ENCODE results near the gene GPRC5B.

The GPRC5B gene

GRCh38 chr16:19872935-19873334, 11.7 kb downstream of the GPRC5B start:
- DNase-seq, result no peak

- no peak for DNase-seq
Measured at GRCh38 chr16:19872179-19872863, 12.3 kb downstream of the GPRC5B start.

- DNase-seq, result no peak
Measured at GRCh38 chr16:19871721-19872120, 12.9 kb downstream of the GPRC5B start.

- DNase-seq, result no peak
Measured at GRCh38 chr16:19868421-19868820, 16.2 kb downstream of the GPRC5B start.

DNA sequence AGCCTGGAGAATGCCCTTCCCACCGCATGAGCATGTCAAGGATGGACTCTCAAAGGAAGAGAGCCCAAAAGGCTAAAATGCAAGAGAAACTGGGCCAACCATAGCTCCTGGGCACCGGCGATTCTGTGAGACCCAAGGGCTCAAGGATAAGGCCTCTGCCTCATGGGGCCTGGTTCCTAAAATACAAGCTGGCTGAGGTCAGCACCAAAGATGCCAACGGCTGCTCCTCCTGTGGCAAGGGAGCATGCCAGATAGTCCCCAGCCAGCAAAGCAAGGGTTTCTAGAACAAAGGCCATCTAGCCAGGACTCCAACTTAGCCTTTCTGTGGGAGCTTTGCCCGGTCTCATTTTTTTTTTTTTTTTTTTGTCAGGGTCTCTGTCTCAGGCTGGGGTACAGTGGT, 20.1 kb downstream of the GPRC5B start:
- DNase-seq, result no peak

DNA sequence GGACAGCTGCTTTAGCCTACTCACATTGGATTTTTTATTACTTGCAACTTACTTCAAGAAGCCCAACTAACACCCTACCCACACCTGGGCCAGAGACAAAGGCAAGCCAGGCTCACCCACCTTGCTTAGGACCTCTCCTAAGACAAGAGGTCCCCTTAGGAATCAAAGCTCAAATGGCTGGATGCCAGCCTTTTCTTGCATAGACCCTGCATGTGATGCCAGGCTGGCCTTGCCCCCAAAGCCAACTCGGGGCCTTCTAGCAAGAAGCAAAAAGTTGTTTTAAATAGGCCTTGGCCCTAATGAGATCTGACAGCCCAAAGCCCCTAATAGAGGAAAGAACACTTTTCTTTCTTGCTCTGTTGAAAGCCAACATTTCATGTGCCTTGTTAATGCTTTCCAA, 20.7 kb downstream of the GPRC5B start:
- DNase-seq, result no peak

- no peak for DNase-seq
Measured at GRCh38 chr16:19861811-19862327, 22.8 kb downstream of the GPRC5B start.

GRCh38 chr16:19861133-19861532, 23.5 kb downstream of the GPRC5B start:
- DNase-seq, result no peak

- DNase-seq, result no peak
Measured at GRCh38 chr16:19860166-19861041, 24.2 kb downstream of the GPRC5B start.

DNA sequence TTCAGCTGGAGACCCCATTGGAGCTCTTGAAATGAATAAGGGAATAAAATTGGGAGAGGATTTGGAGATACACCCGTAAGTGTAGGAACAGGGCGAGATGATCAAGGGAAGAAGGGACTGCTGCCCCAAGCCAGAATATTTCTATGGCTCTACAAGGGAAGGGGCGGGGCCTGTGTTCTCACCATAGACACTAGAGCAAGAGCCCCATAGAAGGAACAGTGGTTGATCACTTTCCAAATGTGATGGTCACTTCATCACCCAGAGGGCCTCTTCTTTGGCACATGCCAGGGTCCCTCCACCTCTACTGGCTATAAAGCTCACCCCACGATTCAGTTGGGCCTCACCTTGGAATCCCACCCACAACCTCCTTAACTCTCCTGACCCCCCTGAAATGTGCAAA, 25.0 kb downstream of the GPRC5B start:
- DNase-seq, result no peak

DNA sequence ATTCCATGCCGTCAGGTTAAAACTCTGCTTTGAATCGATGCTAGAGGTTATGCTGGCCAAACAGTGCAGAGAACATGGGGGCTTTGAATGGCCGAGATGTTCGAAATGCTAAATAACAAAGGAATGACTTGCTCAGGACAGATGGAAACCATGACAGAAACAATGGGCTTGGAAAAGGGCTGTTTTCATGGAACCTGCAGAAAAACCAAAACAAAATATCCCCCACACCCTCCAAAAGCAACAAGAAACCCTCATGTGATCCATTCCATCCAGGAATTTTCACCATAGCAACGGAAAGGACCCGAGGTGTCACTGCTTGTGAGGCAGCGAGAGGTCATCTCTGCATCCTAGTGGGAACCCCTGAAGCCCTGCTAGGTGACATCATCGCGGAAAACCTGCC, 25.5 kb downstream of the GPRC5B start:
- no peak for DNase-seq

DNA sequence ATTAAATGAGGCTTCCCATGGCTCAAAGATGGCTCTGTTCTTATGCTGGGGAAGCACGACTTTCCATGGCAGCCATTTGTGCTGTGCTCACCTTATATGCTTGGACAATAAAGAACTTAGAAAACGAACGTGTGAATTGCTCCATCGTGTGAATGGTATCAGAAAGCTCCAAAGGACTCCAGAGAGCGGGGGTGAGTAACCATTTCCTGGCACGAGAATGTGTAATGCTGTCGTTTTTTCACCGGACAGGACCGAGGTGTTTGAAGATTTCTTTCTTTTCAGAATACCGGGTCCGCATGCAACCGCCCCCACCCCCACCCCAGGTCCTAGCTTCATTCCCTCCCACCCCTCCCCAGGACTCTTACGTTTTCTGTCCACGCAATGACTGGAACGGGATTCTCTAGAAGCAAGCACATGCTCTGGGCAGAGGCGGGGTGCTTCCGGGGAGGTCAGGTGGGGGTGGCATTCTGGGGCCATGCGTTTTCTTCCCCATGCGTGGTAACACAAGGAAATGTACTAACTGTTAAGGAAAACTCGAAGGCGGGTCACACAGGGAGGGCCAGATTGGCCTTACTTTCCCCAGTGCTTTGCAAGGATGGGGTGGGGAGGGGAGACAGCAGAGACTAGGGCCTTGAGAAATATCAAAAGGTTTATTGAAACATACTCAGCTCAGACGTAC, 26.2 kb downstream of the GPRC5B start:
- no peak for DNase-seq

- no peak for DNase-seq
Measured at GRCh38 chr16:19857593-19858339, 26.9 kb downstream of the GPRC5B start.

- no peak for DNase-seq
Measured at GRCh38 chr16:19856120-19856519, 28.5 kb downstream of the GPRC5B start.

GRCh38 chr16:19854543-19854876, 30.1 kb downstream of the GPRC5B start:
- no peak for DNase-seq

DNA sequence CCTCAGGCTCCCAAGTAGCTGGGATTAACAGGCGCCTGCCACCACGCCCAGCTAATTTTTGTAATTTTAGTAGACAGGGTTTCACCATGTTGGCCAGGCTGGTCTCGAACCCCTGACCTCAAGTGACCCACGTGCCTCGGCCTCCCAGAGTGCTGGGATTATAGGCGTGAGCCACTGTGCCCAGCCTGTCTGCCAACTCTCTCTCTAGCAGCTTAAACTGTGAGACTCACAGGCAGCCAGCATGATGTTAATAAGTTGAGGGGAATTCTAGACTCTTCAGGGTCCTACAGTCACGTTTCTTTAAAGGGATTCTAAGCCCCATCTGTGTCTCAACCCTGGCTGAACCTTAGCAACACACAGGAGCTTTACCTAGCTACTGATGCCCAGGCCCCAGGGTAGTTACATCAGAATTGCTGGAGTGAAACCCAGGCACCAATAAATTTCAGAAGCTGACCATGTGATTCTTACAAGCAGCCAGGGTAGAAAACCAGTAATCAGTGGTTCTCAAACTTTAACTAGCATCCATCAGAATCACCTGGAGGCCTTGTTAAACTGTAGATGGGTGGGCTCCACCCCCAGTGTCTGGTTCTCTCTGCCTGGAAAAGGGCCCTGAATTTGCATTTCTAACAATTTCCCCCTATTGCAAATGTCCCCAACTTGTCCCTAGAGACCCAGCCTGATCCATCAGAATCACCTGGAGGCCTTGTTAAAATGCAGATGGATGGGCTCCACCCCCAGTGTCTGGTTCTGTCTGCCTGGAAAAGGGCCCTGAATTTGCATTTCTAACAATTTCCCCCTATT, 30.7 kb downstream of the GPRC5B start:
- no peak for DNase-seq

GRCh38 chr16:19853132-19853741, 31.4 kb downstream of the GPRC5B start:
- DNase-seq, result no peak

DNA sequence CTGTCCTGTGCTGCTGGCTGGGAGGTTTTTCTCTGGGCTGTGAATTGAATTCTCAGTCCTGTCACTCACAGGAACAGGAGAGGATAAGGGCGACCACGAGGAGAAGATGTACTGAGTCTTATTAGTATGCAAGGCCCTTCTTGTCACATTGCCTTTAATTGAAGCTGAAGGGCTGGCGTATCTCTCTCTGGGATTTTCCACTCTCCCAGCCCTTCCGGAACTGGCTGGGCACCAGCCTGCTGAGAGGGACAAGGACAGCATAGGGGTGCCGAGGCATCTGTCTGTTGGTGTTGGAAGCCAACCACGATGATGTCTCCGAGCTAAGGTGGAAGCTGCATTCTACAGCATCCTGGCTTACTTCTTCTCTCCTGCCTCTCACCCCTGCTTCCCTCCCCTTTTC, 33.2 kb downstream of the GPRC5B start:
- no peak for DNase-seq

DNA sequence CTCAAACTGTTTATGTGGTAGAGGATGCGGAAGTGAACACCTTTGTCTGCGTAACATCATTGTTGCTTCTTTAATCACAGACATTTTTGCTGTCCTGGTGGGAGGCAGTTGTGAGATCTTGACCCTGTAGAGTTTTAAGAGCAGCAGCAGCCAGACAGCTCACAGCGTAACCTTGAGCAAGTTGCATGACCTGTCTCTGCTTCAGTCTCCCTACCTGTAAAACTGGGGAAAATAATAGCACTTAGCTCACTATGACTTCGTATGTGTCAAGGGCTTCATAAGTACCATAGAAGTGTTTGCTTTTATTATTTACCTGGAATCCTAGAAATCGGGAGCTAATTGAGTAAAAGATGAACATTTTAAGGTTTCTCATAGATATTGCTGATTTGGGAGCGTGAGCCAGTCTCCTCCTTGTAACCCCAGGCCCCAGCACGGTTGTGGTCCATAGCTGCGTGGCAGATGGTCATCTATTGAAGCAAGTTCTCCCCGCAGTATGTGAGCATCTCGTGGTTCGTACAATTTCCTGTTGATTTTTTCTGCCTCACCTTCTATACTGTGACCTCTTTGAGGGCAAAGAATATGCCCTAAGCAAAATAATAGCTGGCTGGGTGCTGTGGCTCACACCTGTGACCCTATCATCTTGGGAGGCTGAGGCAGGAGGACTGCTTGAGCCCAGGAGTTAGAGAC, 34.4 kb downstream of the GPRC5B start:
- no peak for DNase-seq

DNA sequence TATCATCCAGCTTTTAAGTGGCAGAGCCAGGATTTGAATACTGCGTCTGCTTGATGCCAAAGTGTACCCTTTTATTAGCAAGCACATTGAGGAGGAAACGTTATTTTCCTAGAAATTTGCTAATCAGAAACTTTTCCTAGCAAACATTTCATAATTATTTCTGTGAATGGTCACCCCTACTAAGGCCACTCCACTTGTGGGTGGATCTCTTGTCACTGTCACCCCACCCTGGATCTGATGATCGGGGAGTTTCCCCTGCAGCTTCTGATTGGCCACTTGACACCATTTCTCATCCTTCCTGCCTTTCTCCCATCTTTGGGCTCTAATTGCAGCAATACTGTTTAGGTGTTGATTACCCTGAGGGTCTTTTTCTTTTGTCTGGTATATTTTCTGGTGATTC, 35.9 kb downstream of the GPRC5B start:
- DNase-seq, result no peak

DNA sequence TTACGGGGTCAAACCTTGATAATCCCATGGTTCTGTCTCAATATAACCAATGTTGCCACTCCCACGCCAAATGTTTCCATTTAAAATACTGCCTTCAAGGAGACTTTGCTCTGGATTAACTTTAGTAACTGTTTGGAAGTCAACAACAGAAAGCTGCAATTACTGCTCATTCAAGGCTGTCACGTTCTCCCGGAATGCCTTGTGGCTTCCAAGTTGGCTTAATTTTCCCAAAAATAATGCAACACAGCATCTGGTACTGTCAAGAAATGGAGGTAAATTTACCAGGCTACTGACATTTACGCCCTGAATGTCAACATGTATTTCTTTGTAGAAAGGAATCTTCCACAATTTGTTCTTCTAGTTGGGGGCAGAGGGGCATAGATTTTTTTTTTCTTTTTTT, 38.2 kb downstream of the GPRC5B start:
- no peak for DNase-seq

All from right kidney (tissue), 1 donor.